ENCODE measurements around the gene FAM222B.

GRCh38 chr17:28750178-28751047, 92.2 kb downstream of the FAM222B start:
- TF ChIP-seq CTCF (conservative IDR thresholded peaks at IDR 0.05; ENCODE audit: low read depth, low read length) = peak; percentile 92
- TF ChIP-seq EZH2phosphoT487 (IDR thresholded peaks at IDR 0.05; ENCODE audit: borderline replicate concordance, low read length) = no peak

All from PC-3 (cell line).